ENCODE measurements around the gene WNT11. TPM values are rescaled to one million over a fixed set of nuclear protein-coding genes. Genes with fewer than 3 reads are reported as not detected.

The WNT11 gene
- polyA plus RNA-seq, 1 donor (not counting 4 experiments of a cell fraction or from before 2014, with no cell fraction given): not detected

- Histone ChIP-seq H3K9me1 (ENCODE audit: control insufficient read depth, extremely low read depth, insufficient read depth, low read length) (no peaks in the 10 kb centered on the region), H4K20me1 (ENCODE audit: control insufficient read depth, extremely low read depth, insufficient read depth, low read length) (no peaks in the 10 kb centered on the region), H3K4me1 (ENCODE audit: control insufficient read depth, extremely low read depth, insufficient read depth, low read length) (peaks cover 15% of the 10 kb centered on the region), H3K27me3 (ENCODE audit: control insufficient read depth, extremely low read depth, insufficient read depth, low read length) (no peaks in the 10 kb centered on the region), H2AFZ (ENCODE audit: control insufficient read depth, low read length) (no peak overlapping the region), H3K9me3 (ENCODE audit: control insufficient read depth, low read depth, low read length) (no peaks in the 10 kb centered on the region), H3K9ac (ENCODE audit: control insufficient read depth, extremely low read depth, insufficient read depth, low read length) (no peak overlapping the region), H3K36me3 (ENCODE audit: control insufficient read depth in 2 of 2, extremely low read depth in 1 of 2, insufficient read depth in 2 of 2, low read length in 2 of 2) (no peaks in the 10 kb centered on the region), H3K4me3 (ENCODE audit: control insufficient read depth in 2 of 3, extremely low read depth in 1 of 3, insufficient read depth in 2 of 3, low read depth in 1 of 3, low read length in 3 of 3) (no peak overlapping the region), H3K4me2 (ENCODE audit: control insufficient read depth, extremely low read depth, insufficient read depth, low read depth, low read length) (no peak overlapping the region), H3K79me2 (ENCODE audit: control insufficient read depth, insufficient read depth, low read length) (no peaks in the 10 kb centered on the region), H3K27ac (ENCODE audit: control insufficient read depth, insufficient read depth, low read length) (no peak overlapping the region)
- DNase-seq (ENCODE audit: low read depth, low spot score): no peak
- dilution Hi-C loops (cut with MboI; ENCODE audit: extremely low pct_ligation_motif_present, low sequenced_read_pairs): no loop called here
- FAIRE-seq: no peak
- TF ChIP-seq CTCF (optimal IDR thresholded peaks at IDR 0.05 in 1 of 3, IDR thresholded peaks at IDR 0.05 in 1 of 3, conservative IDR thresholded peaks at IDR 0.05 in 1 of 3; ENCODE audit: extremely low read depth in 1 of 3, insufficient read depth in 2 of 3, low read length in 3 of 3) (no peak), EZH2 (IDR thresholded peaks at IDR 0.05; ENCODE audit: low read length) (no peak)
These were observed 58.1 kb downstream of the WNT11 start for GRCh38 chr11:76148231-76148630.

- Histone ChIP-seq H3K27me3 (ENCODE audit: control insufficient read depth, extremely low read depth, insufficient read depth, low read length) (no peaks in the 10 kb centered on the region), H3K9ac (ENCODE audit: control insufficient read depth, extremely low read depth, insufficient read depth, low read length) (no peak overlapping the region), H3K9me3 (ENCODE audit: control insufficient read depth, low read depth, low read length) (no peaks in the 10 kb centered on the region), H3K9me1 (ENCODE audit: control insufficient read depth, extremely low read depth, insufficient read depth, low read length) (no peaks in the 10 kb centered on the region), H3K27ac (ENCODE audit: control insufficient read depth, insufficient read depth, low read length) (no peak overlapping the region), H3K4me3 (ENCODE audit: control insufficient read depth in 2 of 3, extremely low read depth in 1 of 3, insufficient read depth in 2 of 3, low read depth in 1 of 3, low read length in 3 of 3) (no peak overlapping the region), H3K36me3 (ENCODE audit: control insufficient read depth in 2 of 2, extremely low read depth in 1 of 2, insufficient read depth in 2 of 2, low read length in 2 of 2) (no peaks in the 10 kb centered on the region), H3K4me2 (ENCODE audit: control insufficient read depth, extremely low read depth, insufficient read depth, low read depth, low read length) (no peak overlapping the region), H3K79me2 (ENCODE audit: control insufficient read depth, insufficient read depth, low read length) (no peaks in the 10 kb centered on the region), H2AFZ (ENCODE audit: control insufficient read depth, low read length) (no peak overlapping the region), H4K20me1 (ENCODE audit: control insufficient read depth, extremely low read depth, insufficient read depth, low read length) (no peaks in the 10 kb centered on the region), H3K4me1 (ENCODE audit: control insufficient read depth, extremely low read depth, insufficient read depth, low read length) (peaks cover 7% of the 10 kb centered on the region)
- FAIRE-seq (no peak), DNase-seq (ENCODE audit: low read depth, low spot score) (no peak)
- TF ChIP-seq EZH2 (IDR thresholded peaks at IDR 0.05; ENCODE audit: low read length) (no peak), CTCF (optimal IDR thresholded peaks at IDR 0.05 in 1 of 3, IDR thresholded peaks at IDR 0.05 in 1 of 3, conservative IDR thresholded peaks at IDR 0.05 in 1 of 3; ENCODE audit: extremely low read depth in 1 of 3, insufficient read depth in 2 of 3, low read length in 3 of 3) (no peak)
- dilution Hi-C loops (cut with MboI; ENCODE audit: extremely low pct_ligation_motif_present, low sequenced_read_pairs): no loop called here
These were observed 59.1 kb downstream of the WNT11 start for GRCh38 chr11:76147106-76147740.

All from keratinocyte (primary cell).